CD8-positive, alpha-beta memory T cell (primary cell): ENCODE results near the gene ELF5. TPM values are rescaled to one million over a fixed set of nuclear protein-coding genes. Genes with fewer than 3 reads are reported as not detected.

ENCODE experiments used
- CTCF ChIA-PET: fragments of 350-600 bp; sonication (Branson Sonifier 250); formaldehyde crosslinking; loops from one replicate; lab custom pipeline; 2021; ENCODE audit warnings: antibody characterized with exemption; lab: Charles Lee
- POLR2A ChIA-PET: fragments of 350-600 bp; sonication (Branson Sonifier 250); formaldehyde crosslinking; loops from one replicate; lab custom pipeline; 2021; ENCODE audit warnings: antibody characterized with exemption; lab: Charles Lee
- DNase-seq, 5 donors: peaks; one replicate each; pipeline versions ENCODE4 v3.0.0 to v3.0.0-alpha.2; 2020 to 2022; ENCODE audit warnings: mixed read lengths in 1 of 5
- H3K27ac ChIP-seq: one replicate; pipeline ENCODE4 v1.7.0; 2013; ENCODE audit warnings: low read depth, mild to moderate bottlenecking, low read length, moderate library complexity
- H3K27me3 ChIP-seq: 2 replicates; pipeline ENCODE4 v1.7.0; 2013; ENCODE audit warnings: low read length, mild to moderate bottlenecking; ENCODE audit not compliant: insufficient read depth, poor library complexity, severe bottlenecking
- H3K36me3 ChIP-seq: 2 replicates; pipeline ENCODE4 v1.7.0; 2013; ENCODE audit warnings: mild to moderate bottlenecking, low read length, moderate library complexity; ENCODE audit not compliant: insufficient read depth
- H3K4me1 ChIP-seq: 2 replicates; pipeline ENCODE4 v1.7.0; 2013; ENCODE audit warnings: mild to moderate bottlenecking, low read length, moderate library complexity; ENCODE audit not compliant: insufficient read depth
- H3K4me3 ChIP-seq: 2 replicates; pipeline ENCODE4 v1.7.0; 2013; ENCODE audit warnings: mild to moderate bottlenecking, low read length
- H3K9me3 ChIP-seq: 2 replicates; pipeline ENCODE4 v1.7.0; 2013; ENCODE audit warnings: mild to moderate bottlenecking, low read length
- H3K27ac Mint-ChIP-seq, 8 donors: one replicate each; pipeline ENCODE4 v1.8.0; 2020 to 2021; ENCODE audit warnings: mixed read lengths in 8 of 8, mild to moderate bottlenecking in 6 of 8, inconsistent platforms in 3 of 8, moderate library complexity in 3 of 8
- H3K27me3 Mint-ChIP-seq, 2 donors: one replicate each; pipeline ENCODE4 v1.8.0; 2020 to 2021; ENCODE audit warnings: mixed read lengths in 2 of 2, mild to moderate bottlenecking in 1 of 2, moderate library complexity in 1 of 2
- H3K36me3 Mint-ChIP-seq, 3 donors: one replicate each; pipeline ENCODE4 v1.8.0; 2020 to 2021; ENCODE audit warnings: mixed read lengths in 3 of 3, inconsistent platforms in 1 of 3, mild to moderate bottlenecking in 1 of 3
- H3K4me1 Mint-ChIP-seq, 3 donors: one replicate each; pipeline ENCODE4 v1.8.0; 2020 to 2021; ENCODE audit warnings: mixed read lengths in 3 of 3, inconsistent platforms in 1 of 3, mild to moderate bottlenecking in 1 of 3
- H3K4me3 Mint-ChIP-seq, 7 donors: one replicate each; pipeline ENCODE4 v1.8.0; 2020 to 2021; ENCODE audit warnings: mixed read lengths in 7 of 7, mild to moderate bottlenecking in 6 of 7, moderate library complexity in 4 of 7, inconsistent platforms in 2 of 7
- H3K9me3 Mint-ChIP-seq, 5 donors: one replicate each; pipeline ENCODE4 v1.8.0; 2020 to 2022; ENCODE audit warnings: mixed read lengths in 5 of 5, mild to moderate bottlenecking in 3 of 5, moderate library complexity in 2 of 5, inconsistent platforms in 1 of 5
- polyA plus RNA-seq: library from polyadenylated mRNA; unstranded; fragments of 300-500 nt; fragmentation: Illumina TruSeq; gene quantifications from one replicate; pipeline ENCODE4 v1.2.3, GENCODE V29; 2021
- total RNA-seq, 2 experiments: library from RNA; stranded (reverse); gene quantifications; one replicate each; pipeline ENCODE4 v1.2.3, GENCODE V29; 2021

The ELF5 gene
- total and polyA plus RNA-seq, 3 experiments from 2014 or later, result not detected

DNA sequence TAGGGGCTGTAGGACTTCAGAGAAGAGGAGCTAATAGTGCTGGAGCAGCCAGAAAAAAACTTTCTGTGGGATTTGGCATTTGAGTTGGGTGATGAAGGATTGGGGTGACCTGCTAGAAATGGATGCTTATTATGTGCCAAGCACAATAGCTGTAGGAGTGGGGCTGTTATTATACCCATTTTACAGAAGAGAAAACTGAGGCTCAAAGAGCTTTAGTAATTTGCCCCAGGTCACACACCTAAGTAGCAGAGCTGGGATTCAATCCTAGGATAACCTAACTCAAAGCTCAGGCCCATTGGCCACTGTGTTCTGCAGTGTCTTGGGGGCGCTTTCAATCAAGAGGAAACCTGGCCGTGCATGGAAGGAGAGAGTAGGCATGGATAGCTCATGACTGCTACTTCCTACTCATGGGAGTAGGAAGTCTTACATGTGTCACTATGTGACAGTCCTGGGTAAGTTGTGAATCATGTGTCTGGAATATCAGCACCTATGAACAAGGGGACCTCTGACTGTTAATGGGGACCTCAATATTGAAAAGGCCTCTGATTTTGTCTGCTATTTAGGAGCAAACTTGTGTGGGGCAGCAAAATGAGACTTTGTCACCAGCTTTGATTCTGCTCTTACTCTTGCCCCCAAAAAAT lies 6.1 kb upstream of the ELF5 start:
- H3K9me3 ChIP-seq, result no peaks in the 10 kb centered on the region
- CTCF ChIA-PET, result no interaction called here
- no peak overlapping the region for H3K27ac ChIP-seq
- no peaks in the 10 kb centered on the region for H3K36me3 ChIP-seq
- Mint-ChIP-seq H3K27ac (no peak overlapping the region), H3K4me1 (no peaks in the 10 kb centered on the region), H3K36me3 (no peaks in the 10 kb centered on the region), H3K4me3 (no peak overlapping the region), H3K9me3 (no peaks in the 10 kb centered on the region), H3K27me3 (no peaks in the 10 kb centered on the region)
- H3K27me3 ChIP-seq, result no peaks in the 10 kb centered on the region
- no peak overlapping the region for H3K4me3 ChIP-seq
- POLR2A ChIA-PET, result no interaction called here
- no peak for DNase-seq
- H3K4me1 ChIP-seq, result no peaks in the 10 kb centered on the region

DNA sequence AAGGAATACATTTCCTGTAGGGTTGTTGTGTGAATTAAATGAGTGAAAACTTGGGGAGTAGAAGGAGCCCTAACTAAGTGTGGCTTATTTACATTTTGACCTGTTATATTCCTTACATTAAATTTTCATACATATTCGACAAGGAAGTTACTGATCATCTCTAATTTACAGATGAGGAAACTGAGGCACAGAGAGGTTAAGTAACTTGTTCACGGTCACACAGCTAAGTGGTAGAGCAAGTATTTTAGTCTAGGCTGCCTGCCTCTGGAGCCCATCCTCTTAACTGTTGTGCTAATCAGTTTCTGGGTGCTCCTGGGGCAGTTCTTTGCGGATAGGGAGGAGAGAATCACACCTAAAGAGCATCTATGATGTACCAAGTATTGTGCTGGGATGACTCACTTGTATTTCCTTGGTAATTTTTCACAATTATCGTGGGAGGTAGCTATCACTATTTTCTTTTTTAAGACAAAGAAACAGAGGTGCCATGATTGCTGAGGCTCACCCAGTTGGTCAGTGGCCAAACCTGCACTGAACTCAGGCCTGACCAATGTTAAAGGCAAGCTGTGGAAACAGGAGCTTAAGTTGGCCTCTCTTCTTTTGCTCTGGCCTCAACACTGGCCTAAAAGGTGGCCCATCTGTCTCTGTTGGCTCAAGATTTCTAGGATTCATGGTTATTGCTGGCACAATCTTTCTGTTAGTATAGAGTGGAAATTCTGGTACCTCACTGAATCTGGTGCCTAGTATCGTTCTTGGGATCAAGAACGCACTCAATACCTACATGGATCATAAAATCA lies 2.9 kb upstream of the ELF5 start:
- H3K27ac ChIP-seq, result no peak overlapping the region
- Mint-ChIP-seq H3K9me3 (no peaks in the 10 kb centered on the region), H3K27ac (no peak overlapping the region), H3K4me1 (no peaks in the 10 kb centered on the region), H3K4me3 (no peak overlapping the region), H3K27me3 (peaks cover 0 to 5% of the 10 kb centered on the region in 2 donors), H3K36me3 (no peaks in the 10 kb centered on the region)
- CTCF ChIA-PET, result no interaction called here
- no peaks in the 10 kb centered on the region for H3K4me1 ChIP-seq
- H3K27me3 ChIP-seq, result no peaks in the 10 kb centered on the region
- no peak overlapping the region for H3K4me3 ChIP-seq
- POLR2A ChIA-PET, result no interaction called here
- H3K9me3 ChIP-seq, result no peaks in the 10 kb centered on the region
- no peak for DNase-seq
- no peaks in the 10 kb centered on the region for H3K36me3 ChIP-seq

- no peaks in the 10 kb centered on the region for H3K4me1 ChIP-seq
- no peak overlapping the region for H3K4me3 Mint-ChIP-seq
- no peak overlapping the region for H3K4me3 ChIP-seq
- POLR2A ChIA-PET, result no interaction called here
- H3K27ac Mint-ChIP-seq, result no peak overlapping the region
- H3K9me3 Mint-ChIP-seq, result no peaks in the 10 kb centered on the region
- CTCF ChIA-PET, result no interaction called here
- no peaks in the 10 kb centered on the region for H3K4me1 Mint-ChIP-seq
- H3K36me3 ChIP-seq, result no peaks in the 10 kb centered on the region
- H3K36me3 Mint-ChIP-seq, result no peaks in the 10 kb centered on the region
- no peak for DNase-seq
- no peak overlapping the region for H3K27ac ChIP-seq
- no peaks in the 10 kb centered on the region for H3K27me3 ChIP-seq
- H3K27me3 Mint-ChIP-seq, result peaks cover 0 to 5% of the 10 kb centered on the region in 2 donors
- no peaks in the 10 kb centered on the region for H3K9me3 ChIP-seq
Measured at GRCh38 chr11:34514597-34514996, 1.0 kb upstream of the ELF5 start.

DNA sequence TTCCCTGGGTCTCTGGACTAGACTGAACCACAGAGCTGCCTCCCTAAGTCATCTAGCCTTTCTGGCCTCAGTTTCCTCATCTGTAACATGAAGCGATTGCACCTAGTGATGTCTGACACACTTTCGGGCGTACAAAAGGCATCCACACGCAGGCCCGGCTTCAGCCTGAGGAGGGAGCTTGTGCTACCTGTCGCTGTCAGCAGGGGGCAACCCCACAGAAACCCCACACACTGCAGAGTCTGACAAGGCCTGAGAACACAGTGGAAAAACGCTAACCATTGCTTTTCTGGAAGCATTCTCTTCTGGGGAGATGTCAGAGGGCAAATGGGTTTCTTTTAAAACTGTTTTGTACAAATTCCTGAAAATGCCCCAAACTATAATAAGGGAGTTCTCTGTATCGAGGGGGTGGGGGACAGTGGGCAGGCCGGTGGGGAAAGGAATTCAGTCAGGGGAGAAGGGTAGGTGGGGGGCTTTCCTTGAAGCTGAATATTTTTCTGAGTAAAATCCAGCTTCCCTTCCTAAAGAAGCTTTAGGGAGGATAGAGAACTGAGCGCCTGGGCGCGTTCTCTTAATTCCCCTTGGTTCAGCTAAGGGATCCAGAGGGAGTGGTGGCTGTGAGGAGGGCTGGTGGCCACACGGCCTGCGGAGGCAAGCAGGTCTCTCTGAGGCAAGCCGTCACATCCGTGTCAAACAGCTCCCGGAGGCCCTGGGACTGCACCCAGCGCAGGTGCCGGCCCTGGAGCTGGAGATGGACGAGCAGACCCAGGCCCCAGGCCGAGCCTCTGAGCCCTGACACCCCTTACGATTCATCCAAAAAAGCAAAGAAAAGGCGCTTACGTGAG lies 533 bp downstream of the ELF5 start:
- Histone ChIP-seq H3K4me3 (no peak overlapping the region), H3K9me3 (no peaks in the 10 kb centered on the region), H3K36me3 (no peaks in the 10 kb centered on the region), H3K27me3 (no peaks in the 10 kb centered on the region), H3K4me1 (no peaks in the 10 kb centered on the region), H3K27ac (no peak overlapping the region)
- ChIA-PET CTCF (interaction anchor here (0.9 to 1.3 kb wide), 4 partner anchors 8 to 879 kb away, joined by 3 to 4 read pairs (median 3); no protein-coding TSS in a partner anchor), POLR2A (no interaction called here)
- no peak overlapping the region for H3K27ac Mint-ChIP-seq
- DNase-seq, result peak; percentile 3 to 63 (median 10)
- H3K9me3 Mint-ChIP-seq, result no peaks in the 10 kb centered on the region
- H3K36me3 Mint-ChIP-seq, result no peaks in the 10 kb centered on the region
- H3K27me3 Mint-ChIP-seq, result peaks cover 0 to 5% of the 10 kb centered on the region in 2 donors
- no peak overlapping the region for H3K4me3 Mint-ChIP-seq
- H3K4me1 Mint-ChIP-seq, result no peaks in the 10 kb centered on the region

DNA sequence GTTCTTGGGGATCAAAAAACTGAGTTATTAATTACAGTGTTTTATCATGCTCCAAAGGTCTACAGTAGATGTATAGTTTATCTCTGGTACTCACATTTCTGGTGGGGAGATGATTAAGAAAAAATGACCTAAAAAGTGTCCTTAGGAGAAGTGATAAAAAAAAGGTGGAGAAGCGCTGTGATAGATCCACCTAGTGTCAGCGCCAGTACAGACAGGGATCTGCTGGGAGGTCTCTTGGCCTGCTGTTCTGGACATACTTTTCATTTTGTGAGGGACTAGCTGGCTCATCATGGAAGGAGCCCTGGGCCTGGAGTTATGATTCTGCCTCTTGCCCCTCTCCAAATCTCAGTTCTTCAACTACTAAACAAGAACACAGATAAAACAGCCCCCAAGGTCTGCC lies 2.9 kb downstream of the ELF5 start:
- Mint-ChIP-seq H3K27me3 (peaks cover 0 to 5% of the 10 kb centered on the region in 2 donors), H3K27ac (no peak overlapping the region), H3K4me3 (no peak overlapping the region), H3K36me3 (no peaks in the 10 kb centered on the region), H3K4me1 (no peaks in the 10 kb centered on the region), H3K9me3 (no peaks in the 10 kb centered on the region)
- DNase-seq, result no peak
- Histone ChIP-seq H3K27me3 (no peaks in the 10 kb centered on the region), H3K36me3 (no peaks in the 10 kb centered on the region), H3K4me3 (no peak overlapping the region), H3K9me3 (no peaks in the 10 kb centered on the region), H3K4me1 (no peaks in the 10 kb centered on the region), H3K27ac (no peak overlapping the region)
- POLR2A ChIA-PET, result no interaction called here
- CTCF ChIA-PET, result no interaction called here

DNA sequence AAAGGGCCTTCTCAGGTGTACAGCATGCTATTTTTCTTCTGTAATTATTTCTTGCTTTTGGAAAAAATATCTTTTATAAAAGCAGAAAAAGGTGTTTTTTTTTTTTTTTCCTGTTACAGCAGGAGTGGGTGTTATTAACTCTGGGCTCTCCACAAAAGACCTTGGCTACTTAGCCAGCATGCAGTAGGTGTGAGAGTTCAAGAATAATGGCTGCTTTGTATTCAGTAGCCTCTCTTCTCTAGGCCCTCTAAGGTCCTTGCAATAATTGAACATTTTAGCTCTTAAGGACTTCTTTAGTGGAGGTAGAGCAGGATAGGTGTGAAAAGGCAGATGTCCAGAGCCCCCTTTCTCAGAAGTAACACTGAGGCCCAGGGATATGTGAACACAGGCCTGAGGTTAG lies 3.4 kb downstream of the ELF5 start:
- DNase-seq, result no peak
- Mint-ChIP-seq H3K36me3 (no peaks in the 10 kb centered on the region), H3K4me1 (no peaks in the 10 kb centered on the region), H3K4me3 (no peak overlapping the region), H3K27me3 (peaks cover 0 to 5% of the 10 kb centered on the region in 2 donors), H3K9me3 (no peaks in the 10 kb centered on the region), H3K27ac (no peak overlapping the region)
- ChIA-PET POLR2A (no interaction called here), CTCF (no interaction called here)
- H3K4me1 ChIP-seq, result no peaks in the 10 kb centered on the region
- H3K9me3 ChIP-seq, result no peaks in the 10 kb centered on the region
- no peaks in the 10 kb centered on the region for H3K36me3 ChIP-seq
- no peaks in the 10 kb centered on the region for H3K27me3 ChIP-seq
- no peak overlapping the region for H3K4me3 ChIP-seq
- no peak overlapping the region for H3K27ac ChIP-seq

GRCh38 chr11:34509336-34509876 lies 4.2 kb downstream of the ELF5 start:
- Histone ChIP-seq H3K36me3 (no peaks in the 10 kb centered on the region), H3K27me3 (no peaks in the 10 kb centered on the region), H3K27ac (no peak overlapping the region), H3K4me3 (no peak overlapping the region), H3K9me3 (no peaks in the 10 kb centered on the region), H3K4me1 (no peaks in the 10 kb centered on the region)
- H3K4me3 Mint-ChIP-seq, result no peak overlapping the region
- DNase-seq, result no peak
- H3K27me3 Mint-ChIP-seq, result peaks cover 0 to 4% of the 10 kb centered on the region in 2 donors
- H3K27ac Mint-ChIP-seq, result no peak overlapping the region
- H3K9me3 Mint-ChIP-seq, result no peaks in the 10 kb centered on the region
- CTCF ChIA-PET, result no interaction called here
- H3K4me1 Mint-ChIP-seq, result no peaks in the 10 kb centered on the region
- H3K36me3 Mint-ChIP-seq, result no peaks in the 10 kb centered on the region
- POLR2A ChIA-PET, result no interaction called here

- ChIA-PET POLR2A (no interaction called here), CTCF (no interaction called here)
- Histone ChIP-seq H3K36me3 (no peaks in the 10 kb centered on the region), H3K4me1 (no peaks in the 10 kb centered on the region), H3K9me3 (no peaks in the 10 kb centered on the region), H3K27ac (no peak overlapping the region), H3K4me3 (no peak overlapping the region), H3K27me3 (no peaks in the 10 kb centered on the region)
- no peak overlapping the region for H3K4me3 Mint-ChIP-seq
- no peaks in the 10 kb centered on the region for H3K36me3 Mint-ChIP-seq
- H3K4me1 Mint-ChIP-seq, result no peaks in the 10 kb centered on the region
- no peak overlapping the region for H3K27ac Mint-ChIP-seq
- no peaks in the 10 kb centered on the region for H3K27me3 Mint-ChIP-seq
- H3K9me3 Mint-ChIP-seq, result no peaks in the 10 kb centered on the region
- no peak for DNase-seq
Measured at GRCh38 chr11:34508524-34508923, 5.1 kb downstream of the ELF5 start.
